ENCODE data around the gene USP6NL. TPM values are rescaled to one million over a fixed set of nuclear protein-coding genes. Genes with fewer than 3 reads are reported as not detected.

Gene USP6NL
- total and polyA plus RNA-seq, 10 of the 15 experiments (the other 5 are each of a cell fraction or from before 2014, with no cell fraction given): 4.0 to 27.7 (median 18.2) TPM

DNA sequence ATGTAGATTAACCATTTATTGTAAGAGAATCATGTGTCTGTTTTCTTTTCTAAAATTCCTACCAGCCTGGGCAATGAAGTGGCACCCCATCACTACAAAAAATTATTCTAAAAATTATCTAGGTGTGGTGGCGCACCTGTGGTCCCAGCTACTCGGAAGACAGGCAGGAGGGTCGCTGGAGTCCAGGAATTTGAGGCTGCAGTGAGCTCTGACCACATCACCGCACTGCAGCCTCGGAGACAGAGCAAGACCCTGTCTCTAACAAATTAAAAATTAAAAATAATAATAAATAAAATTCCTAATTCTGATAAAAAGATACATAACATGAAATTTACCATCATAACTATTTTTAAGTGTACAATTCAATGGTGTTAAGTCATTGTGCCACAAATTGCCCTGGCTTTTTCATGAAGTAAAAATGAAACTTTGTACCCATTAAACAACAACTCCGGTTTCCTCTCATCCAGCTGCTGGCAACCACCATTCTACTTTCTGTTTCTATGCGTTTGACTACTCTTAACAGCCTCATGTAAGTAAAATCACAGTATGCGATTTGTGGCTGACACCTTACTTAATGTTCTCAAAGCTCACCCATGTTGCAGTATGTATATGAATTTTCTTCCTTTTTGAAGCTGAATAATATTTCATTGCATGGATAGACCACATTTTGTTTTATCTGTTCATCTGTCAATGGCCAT is 20.6 kb upstream of the USP6NL start (continued):
- TF ChIP-seq EP300 (IDR thresholded peaks at IDR 0.05; ENCODE audit: borderline replicate concordance in 1 of 2, control insufficient read depth in 1 of 2, low read depth in 2 of 2, low read length in 2 of 2) (peak; percentile 66 to 73; a peak in 3 of 4 replicates), GATAD2B (conservative IDR thresholded peaks at IDR 0.05; ENCODE audit: low read depth) (no peak)

DNA sequence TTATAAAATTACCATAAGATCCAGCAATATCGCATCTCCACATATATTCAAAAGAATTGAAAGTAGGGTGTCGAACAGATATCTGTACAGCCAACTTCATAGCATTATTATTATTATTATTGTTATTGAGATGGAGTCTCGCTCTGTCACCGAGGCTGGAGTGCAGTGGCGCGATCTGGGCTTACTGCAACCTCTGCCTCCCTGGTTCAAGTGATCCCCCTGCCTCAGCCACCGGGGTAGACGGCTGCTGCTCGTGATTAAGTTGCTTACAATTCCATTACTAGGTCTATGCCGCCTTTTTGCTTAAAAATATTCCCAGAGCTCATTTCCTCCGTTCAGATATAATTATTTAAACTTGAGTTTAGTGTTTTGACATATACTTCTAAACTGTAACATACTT is 19.8 kb upstream of the USP6NL start:
- no peaks in the 10 kb centered on the region for H3K79me2 ChIP-seq (ENCODE audit: control insufficient read depth, insufficient read depth, low read length)
- no peak overlapping the region for H3K27ac ChIP-seq (ENCODE audit: control insufficient read depth, insufficient read depth)
- DNase-seq (ENCODE audit: low read depth, low spot score) (no peak), FAIRE-seq (no peak), ATAC-seq (no peak)
- no peak for TF ChIP-seq LARP7 (IDR thresholded peaks at IDR 0.05)
- TF ChIP-seq ZBED1 (IDR thresholded peaks at IDR 0.05; ENCODE audit: borderline replicate concordance): no peak
- TF ChIP-seq SMAD1 (IDR thresholded peaks at IDR 0.05; ENCODE audit: low read depth, partially characterized antibody): no peak
- no peak for TF ChIP-seq ZSCAN29 (IDR thresholded peaks at IDR 0.05)
- TF ChIP-seq, protein P1, sequence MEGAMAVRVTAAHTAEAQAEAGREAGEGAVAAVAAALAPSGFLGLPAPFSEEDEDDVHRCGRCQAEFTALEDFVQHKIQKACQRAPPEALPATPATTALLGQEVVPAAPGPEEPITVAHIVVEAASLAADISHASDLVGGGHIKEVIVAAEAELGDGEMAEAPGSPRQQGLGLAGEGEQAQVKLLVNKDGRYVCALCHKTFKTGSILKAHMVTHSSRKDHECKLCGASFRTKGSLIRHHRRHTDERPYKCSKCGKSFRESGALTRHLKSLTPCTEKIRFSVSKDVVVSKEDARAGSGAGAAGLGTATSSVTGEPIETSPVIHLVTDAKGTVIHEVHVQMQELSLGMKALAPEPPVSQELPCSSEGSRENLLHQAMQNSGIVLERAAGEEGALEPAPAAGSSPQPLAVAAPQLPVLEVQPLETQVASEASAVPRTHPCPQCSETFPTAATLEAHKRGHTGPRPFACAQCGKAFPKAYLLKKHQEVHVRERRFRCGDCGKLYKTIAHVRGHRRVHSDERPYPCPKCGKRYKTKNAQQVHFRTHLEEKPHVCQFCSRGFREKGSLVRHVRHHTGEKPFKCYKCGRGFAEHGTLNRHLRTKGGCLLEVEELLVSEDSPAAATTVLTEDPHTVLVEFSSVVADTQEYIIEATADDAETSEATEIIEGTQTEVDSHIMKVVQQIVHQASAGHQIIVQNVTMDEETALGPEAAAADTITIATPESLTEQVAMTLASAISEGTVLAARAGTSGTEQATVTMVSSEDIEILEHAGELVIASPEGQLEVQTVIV (IDR thresholded peaks at IDR 0.05; ENCODE audit: borderline replicate concordance, partially characterized antibody): no peak
- TF ChIP-seq CBX3 (IDR thresholded peaks at IDR 0.05; ENCODE audit: borderline replicate concordance, low read depth): no peak
- no peak for TF ChIP-seq NFYA (IDR thresholded peaks at IDR 0.05; ENCODE audit: borderline replicate concordance, low read depth, low read length)
- no peak for TF ChIP-seq EZH2 (IDR thresholded peaks at IDR 0.05; ENCODE audit: borderline replicate concordance, control insufficient read depth, low read depth, low read length)
- no peak for TF ChIP-seq NFYB (IDR thresholded peaks at IDR 0.05; ENCODE audit: insufficient read depth, low read depth, low read length)
- no peak for TF ChIP-seq SUPT20H (IDR thresholded peaks at IDR 0.05; ENCODE audit: borderline replicate concordance, control insufficient read depth, low read depth, low read length)
- TF ChIP-seq BCL11A (IDR thresholded peaks at IDR 0.05; ENCODE audit: low read depth, low read length): no peak
- RAD21 ChIA-PET (ENCODE audit: unreplicated experiment): interaction anchor here (1.0 to 2.2 kb wide), 8 partner anchors 19 to 77 kb away, joined by 3 to 11 read pairs (median 4); no protein-coding TSS in a partner anchor
- no peak overlapping the region for H3K4me3 ChIP-seq
- no peak overlapping the region for H3K9ac ChIP-seq (ENCODE audit: control insufficient read depth, insufficient read depth, low read length)
- WGBS (ENCODE audit: insufficient coverage, insufficient replicate concordance, low lambda C conversion rate, missing lambda C conversion rate): 88% methylated on average over 11 of the region's 11 CpGs
- H3K4me1 ChIP-seq (ENCODE audit: control insufficient read depth, insufficient read depth, low read length): peaks cover 13% of the 10 kb centered on the region
- no peaks in the 10 kb centered on the region for H3K36me3 ChIP-seq (ENCODE audit: control insufficient read depth in 2 of 2, insufficient read depth in 2 of 2, low read length in 1 of 2)
- H3K27me3 ChIP-seq (replicated peaks in 1 of 2; ENCODE audit: control insufficient read depth in 2 of 2, insufficient read depth in 2 of 2, low read length in 1 of 2): no peaks in the 10 kb centered on the region
- intact Hi-C loops (cut with micrococcal nuclease; ENCODE audit: unreplicated experiment): loop anchor here (5.0 kb wide), 1 partner anchor 51 kb away; no protein-coding TSS in a partner anchor
- CTCF ChIA-PET: interaction anchor here (0.7 to 3.1 kb wide), 13 partner anchors 17 to 116 kb away, joined by 3 to 10 read pairs (median 4); no protein-coding TSS in a partner anchor
- SMC1A ChIA-PET (ENCODE audit: uncharacterized antibody, unreplicated experiment): interaction anchor here (0.8 to 3.5 kb wide), 21 partner anchors 9 to 126 kb away, joined by 3 to 25 read pairs (median 5); partner anchors contain the start of gene USP6NL
- H3K4me2 ChIP-seq (ENCODE audit: control insufficient read depth, insufficient read depth): no peak overlapping the region
- no TSS peak for BruUV-seq (replicated peaks)
- H2AFZ ChIP-seq (ENCODE audit: control insufficient read depth, low read depth, low read length): no peak overlapping the region
- no peaks in the 10 kb centered on the region for H4K20me1 ChIP-seq (ENCODE audit: control insufficient read depth, insufficient read depth)
- POLR2A ChIA-PET: interaction anchor here (0.8 to 2.0 kb wide), 6 partner anchors 19 to 54 kb away, joined by 3 to 5 read pairs (median 3); no protein-coding TSS in a partner anchor
- no peaks in the 10 kb centered on the region for H3K9me3 ChIP-seq (replicated peaks; ENCODE audit: control insufficient read depth, insufficient read depth, low read length)
- in situ Hi-C loops (cut with MboI): no loop called here

Measured in GM12878 (cell line).